ENCODE measurements around the gene ARHGAP26.

DNA sequence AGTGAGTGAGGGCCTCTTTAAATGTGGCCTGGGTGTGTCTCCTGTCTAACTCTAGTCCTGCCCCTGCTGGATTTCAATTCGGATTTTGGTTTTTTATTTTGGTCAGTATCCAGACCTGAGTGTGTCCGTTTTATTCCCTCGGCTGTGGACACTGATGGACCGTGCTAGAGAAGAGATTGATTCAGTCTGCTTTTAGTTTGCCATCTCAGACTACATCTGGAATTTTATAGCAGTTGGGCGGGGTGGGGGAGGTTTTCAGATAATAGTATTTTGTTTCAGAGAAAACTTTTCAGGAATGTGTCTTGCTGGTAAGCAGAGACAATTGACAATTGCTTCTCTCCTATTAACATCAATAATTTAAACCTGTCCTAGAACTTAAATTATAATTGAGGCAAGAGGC lies 308.1 kb downstream of the ARHGAP26 start:
- TF ChIP-seq POLR2AphosphoS5 (IDR thresholded peaks at IDR 0.05; ENCODE audit: low read depth) = no peak
- TF ChIP-seq CTCF (conservative IDR thresholded peaks at IDR 0.05; ENCODE audit: low read depth in 2 of 2) = no peak
- TF ChIP-seq NANOG (IDR thresholded peaks at IDR 0.05; ENCODE audit: borderline replicate concordance) = no peak
- TF ChIP-seq EZH2 (IDR thresholded peaks at IDR 0.05; ENCODE audit: low read depth, unreplicated experiment) = no peak
- no peak for TF ChIP-seq EZH2phosphoT487 (IDR thresholded peaks at IDR 0.05; ENCODE audit: unreplicated experiment)
- no peak for TF ChIP-seq REST (IDR thresholded peaks at IDR 0.05; ENCODE audit: unreplicated experiment)
- no peak for TF ChIP-seq ZNF114 (CRISPR knock-in tag; IDR thresholded peaks at IDR 0.05)
- TF ChIP-seq CREB1 (CRISPR knock-in tag; IDR thresholded peaks at IDR 0.05; ENCODE audit: low read depth) = no peak
- TF ChIP-seq ETS1 (IDR thresholded peaks at IDR 0.05) = no peak
- no peak for TF ChIP-seq JUNB (IDR thresholded peaks at IDR 0.05; ENCODE audit: unreplicated experiment)
- no peak for TF ChIP-seq STAT1 (IDR thresholded peaks at IDR 0.05; ENCODE audit: unreplicated experiment)
- TF ChIP-seq, protein P1, sequence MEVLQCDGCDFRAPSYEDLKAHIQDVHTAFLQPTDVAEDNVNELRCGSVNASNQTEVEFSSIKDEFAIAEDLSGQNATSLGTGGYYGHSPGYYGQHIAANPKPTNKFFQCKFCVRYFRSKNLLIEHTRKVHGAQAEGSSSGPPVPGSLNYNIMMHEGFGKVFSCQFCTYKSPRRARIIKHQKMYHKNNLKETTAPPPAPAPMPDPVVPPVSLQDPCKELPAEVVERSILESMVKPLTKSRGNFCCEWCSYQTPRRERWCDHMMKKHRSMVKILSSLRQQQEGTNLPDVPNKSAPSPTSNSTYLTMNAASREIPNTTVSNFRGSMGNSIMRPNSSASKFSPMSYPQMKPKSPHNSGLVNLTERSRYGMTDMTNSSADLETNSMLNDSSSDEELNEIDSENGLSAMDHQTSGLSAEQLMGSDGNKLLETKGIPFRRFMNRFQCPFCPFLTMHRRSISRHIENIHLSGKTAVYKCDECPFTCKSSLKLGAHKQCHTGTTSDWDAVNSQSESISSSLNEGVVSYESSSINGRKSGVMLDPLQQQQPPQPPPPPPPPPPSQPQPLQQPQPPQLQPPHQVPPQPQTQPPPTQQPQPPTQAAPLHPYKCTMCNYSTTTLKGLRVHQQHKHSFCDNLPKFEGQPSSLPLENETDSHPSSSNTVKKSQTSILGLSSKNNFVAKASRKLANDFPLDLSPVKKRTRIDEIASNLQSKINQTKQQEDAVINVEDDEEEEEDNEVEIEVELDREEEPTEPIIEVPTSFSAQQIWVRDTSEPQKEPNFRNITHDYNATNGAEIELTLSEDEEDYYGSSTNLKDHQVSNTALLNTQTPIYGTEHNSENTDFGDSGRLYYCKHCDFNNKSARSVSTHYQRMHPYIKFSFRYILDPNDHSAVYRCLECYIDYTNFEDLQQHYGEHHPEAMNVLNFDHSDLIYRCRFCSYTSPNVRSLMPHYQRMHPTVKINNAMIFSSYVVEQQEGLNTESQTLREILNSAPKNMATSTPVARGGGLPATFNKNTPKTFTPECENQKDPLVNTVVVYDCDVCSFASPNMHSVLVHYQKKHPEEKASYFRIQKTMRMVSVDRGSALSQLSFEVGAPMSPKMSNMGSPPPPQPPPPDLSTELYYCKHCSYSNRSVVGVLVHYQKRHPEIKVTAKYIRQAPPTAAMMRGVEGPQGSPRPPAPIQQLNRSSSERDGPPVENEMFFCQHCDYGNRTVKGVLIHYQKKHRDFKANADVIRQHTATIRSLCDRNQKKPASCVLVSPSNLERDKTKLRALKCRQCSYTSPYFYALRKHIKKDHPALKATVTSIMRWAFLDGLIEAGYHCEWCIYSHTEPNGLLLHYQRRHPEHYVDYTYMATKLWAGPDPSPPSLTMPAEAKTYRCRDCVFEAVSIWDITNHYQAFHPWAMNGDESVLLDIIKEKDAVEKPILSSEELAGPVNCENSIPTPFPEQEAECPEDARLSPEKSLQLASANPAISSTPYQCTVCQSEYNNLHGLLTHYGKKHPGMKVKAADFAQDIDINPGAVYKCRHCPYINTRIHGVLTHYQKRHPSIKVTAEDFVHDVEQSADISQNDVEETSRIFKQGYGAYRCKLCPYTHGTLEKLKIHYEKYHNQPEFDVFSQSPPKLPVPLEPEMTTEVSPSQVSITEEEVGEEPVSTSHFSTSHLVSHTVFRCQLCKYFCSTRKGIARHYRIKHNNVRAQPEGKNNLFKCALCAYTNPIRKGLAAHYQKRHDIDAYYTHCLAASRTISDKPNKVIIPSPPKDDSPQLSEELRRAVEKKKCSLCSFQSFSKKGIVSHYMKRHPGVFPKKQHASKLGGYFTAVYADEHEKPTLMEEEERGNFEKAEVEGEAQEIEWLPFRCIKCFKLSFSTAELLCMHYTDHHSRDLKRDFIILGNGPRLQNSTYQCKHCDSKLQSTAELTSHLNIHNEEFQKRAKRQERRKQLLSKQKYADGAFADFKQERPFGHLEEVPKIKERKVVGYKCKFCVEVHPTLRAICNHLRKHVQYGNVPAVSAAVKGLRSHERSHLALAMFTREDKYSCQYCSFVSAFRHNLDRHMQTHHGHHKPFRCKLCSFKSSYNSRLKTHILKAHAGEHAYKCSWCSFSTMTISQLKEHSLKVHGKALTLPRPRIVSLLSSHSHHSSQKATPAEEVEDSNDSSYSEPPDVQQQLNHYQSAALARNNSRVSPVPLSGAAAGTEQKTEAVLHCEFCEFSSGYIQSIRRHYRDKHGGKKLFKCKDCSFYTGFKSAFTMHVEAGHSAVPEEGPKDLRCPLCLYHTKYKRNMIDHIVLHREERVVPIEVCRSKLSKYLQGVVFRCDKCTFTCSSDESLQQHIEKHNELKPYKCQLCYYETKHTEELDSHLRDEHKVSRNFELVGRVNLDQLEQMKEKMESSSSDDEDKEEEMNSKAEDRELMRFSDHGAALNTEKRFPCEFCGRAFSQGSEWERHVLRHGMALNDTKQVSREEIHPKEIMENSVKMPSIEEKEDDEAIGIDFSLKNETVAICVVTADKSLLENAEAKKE (CRISPR knock-in tag; IDR thresholded peaks at IDR 0.05) = no peak

All from GM23338 (cell line).